Hepatic stellate cell (primary cell): Measurements from ENCODE around the gene PIN1.

Source experiments
- DNase-seq: peaks from one replicate; pipeline ENCODE4 v3.0.0; 2011; ENCODE audit warnings: low spot score

PIN1 gene

DNA sequence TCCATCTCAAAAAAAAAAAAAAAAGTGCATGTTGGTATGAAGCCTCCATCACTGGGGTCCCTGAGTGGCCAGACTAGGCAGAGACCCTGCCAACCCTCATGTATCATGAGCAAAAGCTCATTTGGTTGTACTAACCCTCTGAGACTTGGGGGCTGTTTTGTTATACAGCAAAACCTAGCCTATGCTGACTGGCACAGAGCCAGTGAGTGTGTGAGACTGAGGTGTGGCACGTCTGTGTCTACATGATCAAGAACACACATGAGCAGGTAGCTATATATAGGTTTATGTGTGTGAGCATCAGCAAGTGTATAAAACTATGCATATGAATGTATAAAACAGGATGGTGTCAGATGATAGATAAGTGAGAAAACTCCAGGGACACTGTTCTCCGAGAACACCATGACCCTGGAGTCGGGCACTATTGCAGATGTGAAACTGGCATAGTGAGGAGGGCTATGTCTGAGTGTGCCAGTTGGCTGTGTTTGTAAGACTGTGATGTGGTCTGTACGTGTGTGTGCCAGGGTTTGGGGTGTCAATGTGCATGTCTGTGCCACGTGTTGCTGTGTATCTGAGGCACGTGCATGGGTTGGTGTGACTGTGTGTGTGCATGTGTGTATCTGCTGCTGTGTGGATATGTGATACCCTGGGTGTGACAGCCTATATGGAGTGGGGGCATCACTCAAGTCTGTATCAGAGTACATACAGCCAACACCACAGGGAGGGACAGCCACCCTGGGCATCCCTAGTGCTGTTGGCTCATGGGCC lies 56.7 kb downstream of the PIN1 start:
- DNase-seq = no peak
